ENCODE results near the gene PATJ. TPM values are rescaled to one million over a fixed set of nuclear protein-coding genes. Genes with fewer than 3 reads are reported as not detected.

The PATJ gene
- total and polyA plus RNA-seq, 10 donors = 2.3 to 32.2 (median 17.7) TPM

DNA sequence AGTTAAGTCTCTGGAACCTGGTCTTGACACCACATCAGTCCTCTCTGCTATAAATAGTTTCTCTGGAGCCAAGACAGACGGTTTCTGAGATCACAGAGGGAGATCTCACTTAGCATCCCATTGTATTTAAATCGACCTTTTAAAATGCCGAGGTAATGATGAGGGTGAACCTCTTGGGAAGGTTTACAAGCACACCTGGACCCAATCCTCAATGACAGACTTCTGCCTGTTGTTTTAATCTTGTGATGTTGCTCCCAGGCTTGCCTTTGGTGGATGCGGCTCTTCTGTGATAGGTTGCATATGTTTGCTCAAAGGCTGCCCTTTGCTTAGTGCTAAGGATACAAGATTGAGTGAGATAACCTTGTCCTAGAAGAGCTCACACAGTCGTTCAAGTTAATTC is 347.7 kb downstream of the PATJ start:
- Histone ChIP-seq H3K27me3 (replicated peaks in 1 of 7) (no peaks in the 10 kb centered on the region), H3K36me3 (peaks cover 0 to 34% (median 0%) of the 10 kb centered on the region in 6 donors), H3K27ac (no peak overlapping the region), H3K9me3 (no peaks in the 10 kb centered on the region), H3K4me1 (no peaks in the 10 kb centered on the region), H3K4me3 (no peak overlapping the region)
- no peak for TF ChIP-seq POLR2A (IDR thresholded peaks at IDR 0.05)
- no peak for TF ChIP-seq CTCF (IDR thresholded peaks at IDR 0.05 in 8 of 11, conservative IDR thresholded peaks at IDR 0.05 in 3 of 11)
- TF ChIP-seq POLR2AphosphoS5 (IDR thresholded peaks at IDR 0.05) = no peak
- no peak for DNase-seq
- intact Hi-C loops (cut with DNase I; ENCODE audit: low total_unique reads) = no loop called here
- 70 to 86% (median 79%) methylated on average over 5 of the region's 5 CpGs for WGBS, 5 donors

GRCh38 chr1:62092110-62092509 is 349.8 kb downstream of the PATJ start:
- H3K9me3 ChIP-seq = no peaks in the 10 kb centered on the region
- intact Hi-C loops (cut with DNase I; ENCODE audit: low total_unique reads) = no loop called here
- H3K27me3 ChIP-seq (replicated peaks in 1 of 7) = no peaks in the 10 kb centered on the region
- TF ChIP-seq POLR2A (IDR thresholded peaks at IDR 0.05) (no peak), CTCF (IDR thresholded peaks at IDR 0.05 in 8 of 11, conservative IDR thresholded peaks at IDR 0.05 in 3 of 11) (no peak), POLR2AphosphoS5 (IDR thresholded peaks at IDR 0.05) (no peak)
- peaks cover 0 to 17% (median 0%) of the 10 kb centered on the region in 6 donors for H3K36me3 ChIP-seq
- no peak overlapping the region for H3K4me3 ChIP-seq
- no peak for DNase-seq
- 80 to 86% (median 81%) methylated on average over 4 of the region's 4 CpGs for WGBS, 5 donors
- H3K27ac ChIP-seq = no peak overlapping the region
- H3K4me1 ChIP-seq = no peaks in the 10 kb centered on the region

DNA sequence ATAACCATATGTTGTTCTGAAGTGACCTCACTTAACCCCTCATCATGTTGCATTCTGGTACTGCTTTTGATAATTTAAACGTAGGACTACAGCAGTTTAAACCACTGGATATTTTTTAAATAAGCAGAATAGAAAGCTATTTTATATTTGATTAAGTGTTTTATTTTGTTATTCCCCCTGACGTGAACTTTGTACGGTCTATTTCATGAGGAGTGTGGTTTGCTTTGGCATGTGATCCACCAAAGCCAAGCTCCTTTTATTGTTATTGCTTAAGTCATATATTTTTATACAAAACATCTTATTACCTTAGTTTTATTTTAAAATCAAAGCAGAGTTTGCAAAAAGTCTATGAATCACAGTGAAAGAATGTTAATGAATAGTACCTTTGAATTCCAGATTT is 351.0 kb downstream of the PATJ start:
- DNase-seq = no peak
- Histone ChIP-seq H3K9me3 (no peaks in the 10 kb centered on the region), H3K27ac (no peak overlapping the region), H3K27me3 (replicated peaks in 1 of 7) (no peaks in the 10 kb centered on the region), H3K4me1 (no peaks in the 10 kb centered on the region), H3K36me3 (peaks cover 0 to 11% (median 0%) of the 10 kb centered on the region in 6 donors), H3K4me3 (no peak overlapping the region)
- WGBS, 5 donors = 80 to 89% (median 86%) methylated on average over 3 of the region's 3 CpGs
- intact Hi-C loops (cut with DNase I; ENCODE audit: low total_unique reads) = no loop called here
- no peak for TF ChIP-seq CTCF (IDR thresholded peaks at IDR 0.05 in 8 of 11, conservative IDR thresholded peaks at IDR 0.05 in 3 of 11)
- no peak for TF ChIP-seq POLR2AphosphoS5 (IDR thresholded peaks at IDR 0.05)
- no peak for TF ChIP-seq POLR2A (IDR thresholded peaks at IDR 0.05)

- intact Hi-C loops (cut with DNase I; ENCODE audit: low total_unique reads) = no loop called here
- DNase-seq = no peak
Measured at GRCh38 chr1:62097464-62097863, 355.2 kb downstream of the PATJ start.

DNA sequence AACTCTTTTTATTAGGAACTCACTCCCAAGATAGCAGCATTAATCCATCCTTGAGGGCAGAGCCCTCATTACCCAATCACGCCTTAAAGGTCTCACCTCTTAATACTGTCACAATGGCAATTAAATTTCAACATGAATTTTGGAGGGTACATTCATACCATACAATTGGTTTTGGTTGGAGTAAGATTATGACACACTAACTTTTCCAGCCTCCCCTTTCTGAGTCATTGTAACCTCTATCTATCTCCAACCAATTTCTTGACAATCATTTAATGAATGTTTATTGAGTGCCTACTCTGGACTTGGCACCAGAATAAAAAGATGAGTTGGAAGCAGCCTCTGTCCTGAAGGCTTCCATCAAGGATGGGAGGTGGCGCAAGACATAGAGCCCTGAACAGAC is 358.2 kb downstream of the PATJ start:
- intact Hi-C loops (cut with DNase I; ENCODE audit: low total_unique reads) = no loop called here
- peaks cover 0 to 10% (median 2%) of the 10 kb centered on the region in 8 donors for H3K9me3 ChIP-seq
- no peak overlapping the region for H3K27ac ChIP-seq
- H3K36me3 ChIP-seq = peaks cover 0 to 20% (median 0%) of the 10 kb centered on the region in 6 donors
- DNase-seq = no peak
- no peak overlapping the region for H3K4me3 ChIP-seq
- WGBS, 5 donors = 93 to 100% (median 96%) methylated on average over 2 of the region's 2 CpGs
- TF ChIP-seq CTCF (IDR thresholded peaks at IDR 0.05 in 8 of 11, conservative IDR thresholded peaks at IDR 0.05 in 3 of 11) (no peak), POLR2A (IDR thresholded peaks at IDR 0.05) (no peak), POLR2AphosphoS5 (IDR thresholded peaks at IDR 0.05) (no peak)
- H3K4me1 ChIP-seq = no peaks in the 10 kb centered on the region
- no peaks in the 10 kb centered on the region for H3K27me3 ChIP-seq (replicated peaks in 1 of 7)

More at GRCh38 chr1:62097464-62097863, 355.2 kb downstream of the PATJ start:
- no peak overlapping the region for H3K4me3 ChIP-seq
- peaks cover 0 to 10% (median 2%) of the 10 kb centered on the region in 8 donors for H3K9me3 ChIP-seq
- H3K27ac ChIP-seq = no peak overlapping the region
- TF ChIP-seq POLR2AphosphoS5 (IDR thresholded peaks at IDR 0.05) = no peak
- no peaks in the 10 kb centered on the region for H3K27me3 ChIP-seq (replicated peaks in 1 of 7)
- H3K4me1 ChIP-seq = no peaks in the 10 kb centered on the region
- WGBS, 5 donors = 89 to 98% (median 95%) methylated on average over 3 of the region's 3 CpGs
- peaks cover 0 to 20% (median 0%) of the 10 kb centered on the region in 6 donors for H3K36me3 ChIP-seq
